Vagina (tissue), 2 donors: ENCODE measurements around the gene MAST2. TPM values are rescaled to one million over a fixed set of nuclear protein-coding genes. Genes with fewer than 3 reads are reported as not detected.

ENCODE experiments used
- DNase-seq, 2 donors: peaks; one replicate each; pipeline ENCODE4 v3.0.0-alpha.2; 2017; ENCODE audit errors: extremely low spot score in 2 of 2
- H3K27ac ChIP-seq: fragments of 200-600 bp; sonication (generic); one replicate; pipeline ENCODE4 v1.5.1; 2019
- H3K27me3 ChIP-seq: fragments of 200-600 bp; sonication (generic); one replicate; pipeline ENCODE4 v1.5.1; 2019
- H3K36me3 ChIP-seq, 2 donors: fragments of 200-600 bp; sonication (generic); one replicate each; pipeline ENCODE4 v1.5.1; 2017 to 2019
- H3K4me1 ChIP-seq: fragments of 200-600 bp; sonication (generic); one replicate; pipeline ENCODE4 v1.5.1; 2019
- H3K4me3 ChIP-seq, 2 donors: fragments of 200-600 bp; sonication (generic); 1 replicate in 1 of 2; 2 replicates in 1 of 2; pipeline ENCODE4 v1.5.1; 2016 to 2019
- H3K9me3 ChIP-seq: fragments of 200-600 bp; sonication (generic); one replicate; pipeline ENCODE4 v1.5.1; 2019
- POLR2A ChIP-seq, 2 donors: fragments of 450-650 bp; IDR thresholded peaks; one replicate each; pipeline ENCODE4 v1.6.1; 2017; ENCODE audit warnings: antibody characterized with exemption in 2 of 2, mild to moderate bottlenecking in 2 of 2, moderate library complexity in 2 of 2
- POLR2AphosphoS5 ChIP-seq, 2 donors: sonication (generic); formaldehyde crosslinking; IDR thresholded peaks; one replicate each; pipeline ENCODE4 v1.9.0; 2017; ENCODE audit warnings: antibody characterized with exemption in 2 of 2, mild to moderate bottlenecking in 2 of 2, low read depth in 1 of 2; ENCODE audit not compliant: insufficient read depth in 1 of 2
- intact Hi-C: fragments of 100-400 bp; cut with DNase I; formaldehyde crosslinking; loops from one replicate; pipeline ENCODE4 v1.15.1; 2023
- total RNA-seq: library from RNA; depleted of rRNA; stranded (reverse); fragments of >200 nt; gene quantifications from one replicate; pipeline ENCODE4 v1.2.3, GENCODE V29; 2016
- TF ChIP-seq, protein P1 (sequence below), 3 experiments: fragments of 450-650 bp in 2 of 3; fragments of 200-600 bp in 1 of 3; sonication (generic) in 1 of 3; IDR thresholded peaks; one replicate each; pipeline ENCODE4 v1.5.1; 2017 to 2019; ENCODE audit warnings: antibody characterized with exemption in 3 of 3, mild to moderate bottlenecking in 2 of 3, moderate library complexity in 2 of 3

Gene MAST2
- total RNA-seq, 1 donor from 2014 or later, result 28.2 TPM

- no peak for DNase-seq
- intact Hi-C loops, result no loop called here
- Histone ChIP-seq H3K27ac (no peak overlapping the region), H3K36me3 (peaks cover 0 to 18% of the 10 kb centered on the region in 2 donors), H3K4me3 (no peak overlapping the region), H3K9me3 (no peaks in the 10 kb centered on the region), H3K4me1 (no peaks in the 10 kb centered on the region), H3K27me3 (no peaks in the 10 kb centered on the region)
- TF ChIP-seq POLR2A (IDR thresholded peaks at IDR 0.05), result no peak
- TF ChIP-seq, protein P1, sequence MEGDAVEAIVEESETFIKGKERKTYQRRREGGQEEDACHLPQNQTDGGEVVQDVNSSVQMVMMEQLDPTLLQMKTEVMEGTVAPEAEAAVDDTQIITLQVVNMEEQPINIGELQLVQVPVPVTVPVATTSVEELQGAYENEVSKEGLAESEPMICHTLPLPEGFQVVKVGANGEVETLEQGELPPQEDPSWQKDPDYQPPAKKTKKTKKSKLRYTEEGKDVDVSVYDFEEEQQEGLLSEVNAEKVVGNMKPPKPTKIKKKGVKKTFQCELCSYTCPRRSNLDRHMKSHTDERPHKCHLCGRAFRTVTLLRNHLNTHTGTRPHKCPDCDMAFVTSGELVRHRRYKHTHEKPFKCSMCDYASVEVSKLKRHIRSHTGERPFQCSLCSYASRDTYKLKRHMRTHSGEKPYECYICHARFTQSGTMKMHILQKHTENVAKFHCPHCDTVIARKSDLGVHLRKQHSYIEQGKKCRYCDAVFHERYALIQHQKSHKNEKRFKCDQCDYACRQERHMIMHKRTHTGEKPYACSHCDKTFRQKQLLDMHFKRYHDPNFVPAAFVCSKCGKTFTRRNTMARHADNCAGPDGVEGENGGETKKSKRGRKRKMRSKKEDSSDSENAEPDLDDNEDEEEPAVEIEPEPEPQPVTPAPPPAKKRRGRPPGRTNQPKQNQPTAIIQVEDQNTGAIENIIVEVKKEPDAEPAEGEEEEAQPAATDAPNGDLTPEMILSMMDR (IDR thresholded peaks at IDR 0.05), result no peak
- TF ChIP-seq POLR2AphosphoS5 (IDR thresholded peaks at IDR 0.05; ENCODE audit: insufficient read depth in 1 of 2, low read depth in 1 of 2), result no peak
Measured at GRCh38 chr1:46013581-46013980, 210.2 kb downstream of the MAST2 start.

- Histone ChIP-seq H3K36me3 (peaks cover 0 to 17% of the 10 kb centered on the region in 2 donors), H3K4me1 (no peaks in the 10 kb centered on the region), H3K9me3 (no peaks in the 10 kb centered on the region), H3K27me3 (no peaks in the 10 kb centered on the region), H3K4me3 (no peak overlapping the region), H3K27ac (no peak overlapping the region)
- intact Hi-C loops, result no loop called here
- TF ChIP-seq POLR2AphosphoS5 (IDR thresholded peaks at IDR 0.05; ENCODE audit: insufficient read depth in 1 of 2, low read depth in 1 of 2) (no peak), POLR2A (IDR thresholded peaks at IDR 0.05) (no peak)
- TF ChIP-seq, protein P1 (IDR thresholded peaks at IDR 0.05), result no peak
- DNase-seq, result no peak
Measured at GRCh38 chr1:46017876-46018503, 214.6 kb downstream of the MAST2 start.

DNA sequence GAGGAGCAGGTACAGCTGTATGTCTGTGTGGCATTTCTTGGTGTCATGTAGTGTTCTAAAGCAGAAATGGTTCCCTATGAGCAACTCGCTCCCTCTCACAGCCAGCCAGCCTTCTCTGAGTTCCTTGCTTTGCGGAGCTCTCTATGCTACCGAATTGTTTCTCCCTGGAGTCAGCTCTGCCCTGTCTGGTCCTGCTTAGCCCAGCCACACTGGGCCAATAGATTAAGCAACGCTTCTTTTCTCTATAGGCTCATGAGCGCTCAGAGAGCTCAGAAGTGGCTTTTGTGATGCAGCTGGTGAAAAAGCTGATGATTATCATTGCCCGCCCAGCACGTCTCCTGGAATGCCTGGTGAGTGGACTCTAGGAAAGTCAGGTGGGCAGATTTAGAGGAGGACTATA lies 215.9 kb downstream of the MAST2 start:
- no peak overlapping the region for H3K4me3 ChIP-seq
- intact Hi-C loops, result no loop called here
- no peak overlapping the region for H3K27ac ChIP-seq
- TF ChIP-seq POLR2AphosphoS5 (IDR thresholded peaks at IDR 0.05; ENCODE audit: insufficient read depth in 1 of 2, low read depth in 1 of 2), result no peak
- TF ChIP-seq, protein P1 (IDR thresholded peaks at IDR 0.05), result no peak
- DNase-seq, result no peak
- no peaks in the 10 kb centered on the region for H3K27me3 ChIP-seq
- H3K36me3 ChIP-seq, result peaks cover 0 to 27% of the 10 kb centered on the region in 2 donors
- H3K9me3 ChIP-seq, result no peaks in the 10 kb centered on the region
- H3K4me1 ChIP-seq, result no peaks in the 10 kb centered on the region

DNA sequence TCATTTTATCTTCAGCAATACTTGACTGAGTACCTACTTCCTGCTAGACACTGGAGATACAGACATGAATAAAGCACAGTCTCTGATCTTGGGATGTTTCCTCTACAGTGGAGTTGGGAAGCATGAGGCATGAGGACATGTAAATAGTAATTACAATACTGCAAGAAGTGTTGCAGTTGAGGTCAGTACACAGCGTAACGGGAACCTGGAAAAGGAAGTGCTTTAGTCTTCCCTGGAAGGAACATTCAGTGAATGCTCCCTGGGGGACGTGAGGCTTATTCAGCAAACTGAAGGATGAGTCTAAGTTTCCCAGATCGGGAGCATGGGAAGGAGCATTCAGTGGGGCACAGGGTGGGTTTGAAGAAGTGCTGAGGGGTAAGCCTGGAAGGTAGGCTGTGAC lies 216.6 kb downstream of the MAST2 start:
- Histone ChIP-seq H3K27ac (no peak overlapping the region), H3K9me3 (no peaks in the 10 kb centered on the region), H3K36me3 (peaks cover 0 to 27% of the 10 kb centered on the region in 2 donors), H3K27me3 (no peaks in the 10 kb centered on the region), H3K4me1 (no peaks in the 10 kb centered on the region), H3K4me3 (no peak overlapping the region)
- DNase-seq, result no peak
- no peak for TF ChIP-seq POLR2A (IDR thresholded peaks at IDR 0.05)
- TF ChIP-seq, protein P1 (IDR thresholded peaks at IDR 0.05), result no peak
- TF ChIP-seq POLR2AphosphoS5 (IDR thresholded peaks at IDR 0.05; ENCODE audit: insufficient read depth in 1 of 2, low read depth in 1 of 2), result no peak
- intact Hi-C loops, result no loop called here
